Breast epithelium (tissue), 3 donors: Measurements from ENCODE around the gene ACACA.

Experiments used
- CTCF ChIP-seq, 3 donors: fragments of 450-650 bp; IDR thresholded peaks; one replicate each; pipeline ENCODE4 v1.5.1; 2016 to 2017; ENCODE audit warnings: antibody characterized with exemption in 3 of 3, mild to moderate bottlenecking in 3 of 3, moderate library complexity in 3 of 3
- POLR2A ChIP-seq: fragments of 450-650 bp; IDR thresholded peaks from one replicate; pipeline ENCODE4 v1.6.1; 2016; ENCODE audit warnings: antibody characterized with exemption, mild to moderate bottlenecking, moderate library complexity
- POLR2AphosphoS5 ChIP-seq, 3 donors: sonication (generic); formaldehyde crosslinking; IDR thresholded peaks; one replicate each; pipeline ENCODE4 v1.6.1; 2017; ENCODE audit warnings: antibody characterized with exemption in 3 of 3

- TF ChIP-seq CTCF (IDR thresholded peaks at IDR 0.05): no peak
- no peak for TF ChIP-seq POLR2A
- no peak for TF ChIP-seq POLR2AphosphoS5 (IDR thresholded peaks at IDR 0.05)
These were observed 342.4 kb downstream of the ACACA start for GRCh38 chr17:37064206-37064605.
